Measurements from ENCODE around the gene PIBF1.

PIBF1 gene

GRCh38 chr13:73061473-73061872 is 279.5 kb downstream of the PIBF1 start:
- DNase-seq (ENCODE audit: low spot score), result no peak
- TF ChIP-seq CTCF (IDR thresholded peaks at IDR 0.05; ENCODE audit: extremely low read depth, missing control alignments), result no peak

- TF ChIP-seq CTCF (IDR thresholded peaks at IDR 0.05; ENCODE audit: extremely low read depth, missing control alignments), result no peak
- DNase-seq (ENCODE audit: low spot score), result no peak
Measured at GRCh38 chr13:73061876-73062275, 279.9 kb downstream of the PIBF1 start.

- no peak for DNase-seq (ENCODE audit: low spot score)
- no peak for TF ChIP-seq CTCF (IDR thresholded peaks at IDR 0.05; ENCODE audit: extremely low read depth, missing control alignments)
Measured at GRCh38 chr13:73062468-73062867, 280.5 kb downstream of the PIBF1 start.

GRCh38 chr13:73063166-73063565 is 281.2 kb downstream of the PIBF1 start:
- no peak for TF ChIP-seq CTCF (IDR thresholded peaks at IDR 0.05; ENCODE audit: extremely low read depth, missing control alignments)
- DNase-seq (ENCODE audit: low spot score), result no peak

- no peak for TF ChIP-seq CTCF (IDR thresholded peaks at IDR 0.05; ENCODE audit: extremely low read depth, missing control alignments)
- no peak for DNase-seq (ENCODE audit: low spot score)
Measured at GRCh38 chr13:73065036-73065435, 283.1 kb downstream of the PIBF1 start.

- TF ChIP-seq CTCF (IDR thresholded peaks at IDR 0.05; ENCODE audit: extremely low read depth, missing control alignments), result no peak
- DNase-seq (ENCODE audit: low spot score), result no peak
Measured at GRCh38 chr13:73065665-73066340, 283.9 kb downstream of the PIBF1 start.

Measured in GM20000 (cell line).